Measurements from ENCODE around the gene TIMM10.

DNA sequence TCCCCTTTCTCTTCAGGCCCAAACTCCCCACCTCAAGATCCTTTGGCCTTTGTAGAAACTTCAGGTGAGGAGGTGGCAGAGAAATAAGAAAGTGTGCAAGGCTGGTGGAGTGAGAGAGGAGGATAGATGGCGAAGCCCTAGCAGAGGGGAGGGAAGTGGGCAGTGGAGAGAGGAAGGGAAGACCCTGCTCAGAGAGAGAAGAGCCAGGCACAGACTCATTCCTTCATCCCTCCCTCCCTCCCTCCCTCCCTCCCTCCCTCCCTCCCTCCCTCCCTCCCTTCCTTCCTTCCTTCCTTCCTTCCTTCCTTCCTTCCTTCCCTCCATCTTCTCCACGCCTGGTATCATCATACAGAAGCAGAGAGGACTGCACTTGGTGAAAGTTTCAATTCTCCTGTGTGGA lies 49.2 kb downstream of the TIMM10 start:
- TF ChIP-seq, protein P1, sequence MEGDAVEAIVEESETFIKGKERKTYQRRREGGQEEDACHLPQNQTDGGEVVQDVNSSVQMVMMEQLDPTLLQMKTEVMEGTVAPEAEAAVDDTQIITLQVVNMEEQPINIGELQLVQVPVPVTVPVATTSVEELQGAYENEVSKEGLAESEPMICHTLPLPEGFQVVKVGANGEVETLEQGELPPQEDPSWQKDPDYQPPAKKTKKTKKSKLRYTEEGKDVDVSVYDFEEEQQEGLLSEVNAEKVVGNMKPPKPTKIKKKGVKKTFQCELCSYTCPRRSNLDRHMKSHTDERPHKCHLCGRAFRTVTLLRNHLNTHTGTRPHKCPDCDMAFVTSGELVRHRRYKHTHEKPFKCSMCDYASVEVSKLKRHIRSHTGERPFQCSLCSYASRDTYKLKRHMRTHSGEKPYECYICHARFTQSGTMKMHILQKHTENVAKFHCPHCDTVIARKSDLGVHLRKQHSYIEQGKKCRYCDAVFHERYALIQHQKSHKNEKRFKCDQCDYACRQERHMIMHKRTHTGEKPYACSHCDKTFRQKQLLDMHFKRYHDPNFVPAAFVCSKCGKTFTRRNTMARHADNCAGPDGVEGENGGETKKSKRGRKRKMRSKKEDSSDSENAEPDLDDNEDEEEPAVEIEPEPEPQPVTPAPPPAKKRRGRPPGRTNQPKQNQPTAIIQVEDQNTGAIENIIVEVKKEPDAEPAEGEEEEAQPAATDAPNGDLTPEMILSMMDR (IDR thresholded peaks at IDR 0.05; ENCODE audit: insufficient read depth, low read length) = no peak
- TF ChIP-seq POLR2AphosphoS5 (IDR thresholded peaks at IDR 0.05; ENCODE audit: low read depth) = no peak

All from HL-60 (cell line).